Activated naive CD4-positive, alpha-beta T cell treated with anti-CD3 and anti-CD28 coated beads for 36 hours (primary cell): ENCODE data around the gene PDE9A. TPM values are rescaled to one million over a fixed set of nuclear protein-coding genes. Genes with fewer than 3 reads are reported as not detected.
"Not testable (repeated sequence)": the region's sequence is repeated elsewhere in the genome, so short reads cannot be mapped to it uniquely, and the experiment has no call there.

ENCODE experiments used
- CTCF ChIA-PET: fragments of 350-600 bp; sonication (Branson Sonifier 250); formaldehyde crosslinking; loops from one replicate; lab custom pipeline; 2021; ENCODE audit warnings: antibody characterized with exemption; lab: Charles Lee
- DNase-seq: peaks from one replicate; pipeline ENCODE4 v3.0.0-alpha.2; 2020
- H3K27ac Mint-ChIP-seq: one replicate; pipeline ENCODE4 v1.8.0; 2021; ENCODE audit warnings: mild to moderate bottlenecking, mixed read lengths
- H3K27me3 Mint-ChIP-seq: one replicate; pipeline ENCODE4 v1.8.0; 2021; ENCODE audit warnings: low read depth, mixed read lengths
- H3K36me3 Mint-ChIP-seq: one replicate; pipeline ENCODE4 v1.8.0; 2021; ENCODE audit warnings: low read depth, mixed read lengths
- H3K4me1 Mint-ChIP-seq: one replicate; pipeline ENCODE4 v1.8.0; 2021; ENCODE audit warnings: low read depth, mixed read lengths
- H3K4me3 Mint-ChIP-seq: one replicate; pipeline ENCODE4 v1.8.0; 2021; ENCODE audit warnings: mild to moderate bottlenecking, moderate library complexity, mixed read lengths
- H3K9me3 Mint-ChIP-seq: one replicate; pipeline ENCODE4 v1.8.0; 2021; ENCODE audit warnings: mixed read lengths
- intact Hi-C: fragments of 100-400 bp; cut with micrococcal nuclease; formaldehyde crosslinking; loops from one replicate; pipeline ENCODE4 v1.15.1; 2023
- total RNA-seq, 2 experiments: library from RNA; stranded (reverse); gene quantifications; one replicate each; pipeline ENCODE4 v1.2.3, GENCODE V29; 2021

Gene PDE9A
- total RNA-seq, 2 experiments from 2014 or later = 6.3 to 7.4 TPM

GRCh38 chr21:42705746-42706374 lies 52.4 kb downstream of the PDE9A start:
- Mint-ChIP-seq H3K27ac (no peak overlapping the region), H3K27me3 (no peaks in the 10 kb centered on the region), H3K4me3 (no peak overlapping the region), H3K4me1 (no peaks in the 10 kb centered on the region), H3K9me3 (no peaks in the 10 kb centered on the region), H3K36me3 (no peaks in the 10 kb centered on the region)
- no peak for DNase-seq
- CTCF ChIA-PET = no interaction called here
- intact Hi-C loops = no loop called here

- Mint-ChIP-seq H3K4me1 (no peaks in the 10 kb centered on the region), H3K36me3 (no peaks in the 10 kb centered on the region), H3K27me3 (no peaks in the 10 kb centered on the region), H3K4me3 (no peak overlapping the region), H3K27ac (no peak overlapping the region), H3K9me3 (no peaks in the 10 kb centered on the region)
- intact Hi-C loops = no loop called here
- no peak for DNase-seq
- CTCF ChIA-PET = no interaction called here
Observed at GRCh38 chr21:42706765-42707164, 53.3 kb downstream of the PDE9A start.

GRCh38 chr21:42707207-42707830 lies 53.9 kb downstream of the PDE9A start:
- Mint-ChIP-seq H3K9me3 (no peaks in the 10 kb centered on the region), H3K36me3 (no peaks in the 10 kb centered on the region), H3K4me1 (no peaks in the 10 kb centered on the region), H3K4me3 (no peak overlapping the region), H3K27me3 (no peaks in the 10 kb centered on the region), H3K27ac (no peak overlapping the region)
- CTCF ChIA-PET = no interaction called here
- intact Hi-C loops = no loop called here
- no peak for DNase-seq

DNA sequence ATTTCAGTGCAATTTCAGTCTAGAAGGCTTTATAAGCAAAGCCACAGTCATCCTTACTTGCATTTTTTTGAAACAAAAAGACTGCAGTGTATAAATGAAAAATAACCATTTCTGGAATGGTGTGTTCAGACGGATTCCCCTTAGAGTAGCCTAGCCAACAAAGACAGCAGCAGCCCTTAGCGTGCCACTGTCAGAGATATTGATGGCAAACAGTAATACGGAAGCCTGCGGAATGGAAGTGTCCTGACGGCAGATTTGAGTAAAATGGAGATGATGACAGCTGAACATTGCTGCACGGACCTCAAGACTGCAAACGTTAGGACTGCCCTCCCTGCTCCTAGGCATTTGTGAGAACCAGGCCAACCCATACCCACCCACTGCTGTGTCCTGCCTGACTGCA lies 54.7 kb downstream of the PDE9A start:
- DNase-seq = no peak
- Mint-ChIP-seq H3K27me3 (no peaks in the 10 kb centered on the region), H3K36me3 (no peaks in the 10 kb centered on the region), H3K4me1 (no peaks in the 10 kb centered on the region), H3K9me3 (no peaks in the 10 kb centered on the region), H3K4me3 (no peak overlapping the region), H3K27ac (no peak overlapping the region)
- CTCF ChIA-PET = interaction anchor here (1.0 kb wide), 1 partner anchor 15 kb away, joined by 3 read pairs; no protein-coding TSS in a partner anchor
- intact Hi-C loops = no loop called here

DNA sequence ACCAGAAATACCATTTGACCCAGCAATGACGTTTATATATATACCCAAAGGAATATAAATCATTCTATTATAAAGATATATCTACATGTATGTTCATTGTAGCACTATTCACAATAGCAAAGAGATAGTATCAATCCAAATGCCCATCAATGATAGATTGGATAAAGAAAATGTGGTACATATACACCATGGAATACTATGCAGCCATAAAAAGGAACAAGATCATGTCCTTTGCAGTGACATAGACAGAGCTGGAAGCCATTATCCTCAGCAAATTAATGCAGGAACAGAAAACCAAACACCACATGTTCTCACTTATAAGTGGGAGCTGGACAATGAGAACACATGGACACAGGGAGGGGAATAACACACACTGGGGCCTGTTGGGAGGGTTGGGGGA lies 55.5 kb downstream of the PDE9A start:
- intact Hi-C loops, H3K9me3 Mint-ChIP-seq, H3K36me3 Mint-ChIP-seq, DNase-seq, CTCF ChIA-PET, H3K27me3 Mint-ChIP-seq, H3K4me3 Mint-ChIP-seq, H3K4me1 Mint-ChIP-seq, H3K27ac Mint-ChIP-seq: not testable (repeated sequence)

GRCh38 chr21:42711667-42712066 lies 58.2 kb downstream of the PDE9A start:
- intact Hi-C loops = no loop called here
- H3K4me3 Mint-ChIP-seq = no peak overlapping the region

GRCh38 chr21:42715427-42715826 lies 62.0 kb downstream of the PDE9A start:
- DNase-seq, H3K36me3 Mint-ChIP-seq, H3K27ac Mint-ChIP-seq, intact Hi-C loops, H3K4me1 Mint-ChIP-seq, CTCF ChIA-PET, H3K27me3 Mint-ChIP-seq, H3K4me3 Mint-ChIP-seq, H3K9me3 Mint-ChIP-seq: not testable (repeated sequence)

More at GRCh38 chr21:42711667-42712066, 58.2 kb downstream of the PDE9A start:
- Mint-ChIP-seq H3K4me1 (no peaks in the 10 kb centered on the region), H3K9me3 (no peaks in the 10 kb centered on the region), H3K27me3 (no peaks in the 10 kb centered on the region), H3K27ac (no peak overlapping the region), H3K36me3 (no peaks in the 10 kb centered on the region)
- DNase-seq = no peak
- CTCF ChIA-PET = no interaction called here

GRCh38 chr21:42716074-42716473 lies 62.7 kb downstream of the PDE9A start:
- no peaks in the 10 kb centered on the region for H3K36me3 Mint-ChIP-seq
- no peak for DNase-seq
- H3K4me1 Mint-ChIP-seq = no peaks in the 10 kb centered on the region
- H3K27ac Mint-ChIP-seq = no peak overlapping the region
- CTCF ChIA-PET = no interaction called here
- H3K4me3 Mint-ChIP-seq = no peak overlapping the region
- H3K9me3 Mint-ChIP-seq = no peaks in the 10 kb centered on the region
- intact Hi-C loops = no loop called here
- no peaks in the 10 kb centered on the region for H3K27me3 Mint-ChIP-seq

DNA sequence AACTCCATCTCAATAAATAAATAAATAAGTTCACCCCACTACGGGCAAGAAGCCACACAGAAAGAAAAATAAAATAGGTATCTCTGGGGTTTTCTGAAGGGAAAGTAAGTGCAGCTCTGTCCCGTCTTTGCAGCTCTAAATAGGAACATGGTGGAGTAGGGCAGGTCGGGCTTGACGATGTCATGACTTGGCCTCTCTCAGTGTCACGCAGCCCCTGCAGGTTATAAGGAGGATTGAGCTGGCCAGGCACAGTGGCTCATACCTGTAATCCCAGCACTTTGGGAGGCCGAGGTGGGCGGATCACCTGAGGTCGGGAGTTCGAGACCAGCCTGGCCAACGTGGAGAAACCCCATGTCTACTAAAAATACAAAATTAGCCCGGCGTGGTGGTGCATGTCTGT lies 67.1 kb downstream of the PDE9A start:
- CTCF ChIA-PET = interaction anchor here (1.3 kb wide), 1 partner anchor 90 kb away, joined by 3 read pairs; no protein-coding TSS in a partner anchor
- H3K4me1 Mint-ChIP-seq, H3K4me3 Mint-ChIP-seq, H3K27me3 Mint-ChIP-seq, H3K9me3 Mint-ChIP-seq, intact Hi-C loops, H3K27ac Mint-ChIP-seq, DNase-seq, H3K36me3 Mint-ChIP-seq: not testable (repeated sequence)

DNA sequence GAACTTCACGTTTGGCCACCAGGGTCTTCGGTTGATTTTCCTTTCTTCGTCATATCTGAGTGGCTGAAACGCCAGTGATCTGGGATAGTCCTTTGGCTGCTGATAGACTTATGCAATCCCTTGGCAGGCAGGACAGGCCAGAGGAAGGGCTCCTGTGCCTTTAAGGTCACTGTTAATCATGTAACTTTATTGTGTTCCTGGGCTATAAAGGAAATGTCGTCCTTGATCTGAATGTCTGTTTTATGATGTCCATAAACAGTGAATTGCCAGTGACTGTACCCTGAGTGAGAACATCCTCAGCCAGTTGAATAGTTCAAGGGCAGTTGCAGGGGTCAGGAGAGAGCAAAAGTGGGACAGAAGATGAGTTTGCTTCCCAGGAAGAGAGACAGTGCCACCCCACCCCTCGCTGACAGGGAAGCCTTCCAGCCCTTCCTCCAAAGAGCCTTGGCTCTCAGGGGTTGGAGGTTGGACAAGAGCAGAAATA lies 68.0 kb downstream of the PDE9A start:
- H3K36me3 Mint-ChIP-seq = peaks cover 4% of the 10 kb centered on the region
- no peak for DNase-seq
- CTCF ChIA-PET = interaction anchor here (1.3 kb wide), 1 partner anchor 91 kb away, joined by 3 read pairs; no protein-coding TSS in a partner anchor
- no peaks in the 10 kb centered on the region for H3K9me3 Mint-ChIP-seq
- no peak overlapping the region for H3K27ac Mint-ChIP-seq
- no peak overlapping the region for H3K4me3 Mint-ChIP-seq
- H3K27me3 Mint-ChIP-seq = no peaks in the 10 kb centered on the region
- H3K4me1 Mint-ChIP-seq = peaks cover 2% of the 10 kb centered on the region
- intact Hi-C loops = no loop called here

GRCh38 chr21:42722153-42722552 lies 68.7 kb downstream of the PDE9A start:
- Mint-ChIP-seq H3K27me3 (no peaks in the 10 kb centered on the region), H3K4me1 (peaks cover 2% of the 10 kb centered on the region), H3K9me3 (no peaks in the 10 kb centered on the region), H3K4me3 (no peak overlapping the region), H3K27ac (no peak overlapping the region), H3K36me3 (peaks cover 4% of the 10 kb centered on the region)
- DNase-seq = no peak
- intact Hi-C loops = no loop called here
- CTCF ChIA-PET = no interaction called here

GRCh38 chr21:42722808-42723473 lies 69.5 kb downstream of the PDE9A start:
- Mint-ChIP-seq H3K9me3 (no peaks in the 10 kb centered on the region), H3K36me3 (peaks cover 4% of the 10 kb centered on the region)

More at GRCh38 chr21:42722808-42723473, 69.5 kb downstream of the PDE9A start:
- no peak for DNase-seq
- intact Hi-C loops = no loop called here
- Mint-ChIP-seq H3K4me3 (no peak overlapping the region), H3K27ac (no peak overlapping the region), H3K27me3 (no peaks in the 10 kb centered on the region), H3K4me1 (peaks cover 2% of the 10 kb centered on the region)
- CTCF ChIA-PET = no interaction called here
